HUES6 (cell line): ENCODE results near the gene B4GALNT3.

Experiments used
- H3K27ac ChIP-seq: 2 replicates; pipeline ENCODE4 v1.7.0; 2013; ENCODE audit warnings: low read depth, mild to moderate bottlenecking, low read length, inconsistent platforms
- H3K27me3 ChIP-seq: 2 replicates; pipeline ENCODE4 v1.6.1; 2013; ENCODE audit warnings: low read length; ENCODE audit not compliant: control insufficient read depth, insufficient read depth
- H3K36me3 ChIP-seq: 2 replicates; pipeline ENCODE4 v1.6.1; 2013; ENCODE audit warnings: low read length; ENCODE audit not compliant: control insufficient read depth, insufficient read depth
- H3K4me1 ChIP-seq: 2 replicates; pipeline ENCODE4 v1.6.1; 2013; ENCODE audit warnings: low read length; ENCODE audit not compliant: control insufficient read depth, insufficient read depth
- H3K4me3 ChIP-seq: 2 replicates; pipeline ENCODE4 v1.5.1; 2013; ENCODE audit warnings: low read depth, low read length
- H3K9ac ChIP-seq: one replicate; pipeline ENCODE4 v1.6.1; 2013; ENCODE audit warnings: mild to moderate bottlenecking, low read length
- H3K9me3 ChIP-seq: 2 replicates; pipeline ENCODE4 v1.6.1; 2013; ENCODE audit warnings: low read depth, low read length; ENCODE audit not compliant: control insufficient read depth, insufficient read depth

B4GALNT3 gene

DNA sequence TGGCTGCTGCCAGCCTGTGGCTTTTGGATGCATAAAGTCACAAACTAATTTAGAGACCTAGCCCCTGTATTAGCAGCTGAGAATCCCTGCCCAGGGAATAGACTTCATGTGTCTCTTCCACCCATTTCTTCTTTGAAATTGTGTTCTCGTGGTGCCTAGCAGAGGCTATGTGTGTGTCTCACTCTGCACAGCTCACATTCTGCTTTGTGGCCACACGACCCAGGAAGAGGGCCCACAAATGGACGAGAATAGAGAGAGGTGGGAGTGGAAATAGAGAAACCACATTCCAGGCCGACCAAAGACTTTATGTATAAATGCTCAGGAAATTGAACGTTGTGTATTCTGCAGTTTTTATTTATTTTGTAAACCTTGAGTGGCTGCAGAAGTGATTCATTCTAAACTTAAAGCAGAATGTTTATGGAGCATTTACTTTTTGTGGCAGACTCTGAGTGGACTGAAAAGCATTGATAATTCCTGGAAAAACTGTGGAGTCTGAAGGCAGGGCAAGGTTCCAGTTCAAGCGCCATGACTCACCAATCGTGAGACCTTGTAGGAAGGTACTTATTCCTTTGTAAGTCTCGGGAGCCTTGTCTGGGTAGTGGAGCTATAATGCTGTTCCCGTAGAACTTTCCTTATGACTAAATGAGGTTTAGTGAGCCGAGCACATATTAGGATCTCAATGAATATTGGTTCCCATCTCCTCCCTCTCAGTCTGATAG, 9.1 kb downstream of the B4GALNT3 start:
- Histone ChIP-seq H3K9me3 (no peaks in the 10 kb centered on the region), H3K4me3 (no peak overlapping the region), H3K9ac (no peak overlapping the region), H3K27me3 (no peaks in the 10 kb centered on the region), H3K36me3 (no peaks in the 10 kb centered on the region), H3K4me1 (peaks cover 11% of the 10 kb centered on the region; the same call in 1 of the 2 replicates), H3K27ac (no peak overlapping the region)

DNA sequence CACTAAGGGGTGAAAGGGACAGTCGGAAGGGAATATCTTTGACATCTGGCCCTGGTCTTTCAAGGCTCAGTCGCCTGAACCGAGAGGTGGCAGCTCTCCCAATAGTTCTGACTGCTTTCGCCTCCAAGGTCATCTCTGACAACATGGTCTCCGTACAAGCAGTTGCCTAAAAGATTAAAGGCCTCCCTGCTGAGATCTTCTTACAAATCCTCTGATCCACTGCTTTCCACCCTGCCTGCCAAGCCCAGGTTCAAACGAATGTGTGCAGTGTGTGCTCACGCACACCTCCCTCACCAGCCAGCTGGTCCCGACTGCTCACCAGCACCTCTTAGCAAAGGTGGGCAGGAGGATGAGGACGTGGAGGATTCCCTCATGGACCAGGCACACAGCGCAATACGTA, 10.4 kb downstream of the B4GALNT3 start:
- Histone ChIP-seq H3K4me3 (no peak overlapping the region), H3K9ac (no peak overlapping the region), H3K9me3 (no peaks in the 10 kb centered on the region), H3K36me3 (no peaks in the 10 kb centered on the region), H3K27ac (no peak overlapping the region), H3K27me3 (no peaks in the 10 kb centered on the region), H3K4me1 (peaks cover 19% of the 10 kb centered on the region; the same call in 1 of the 2 replicates)

DNA sequence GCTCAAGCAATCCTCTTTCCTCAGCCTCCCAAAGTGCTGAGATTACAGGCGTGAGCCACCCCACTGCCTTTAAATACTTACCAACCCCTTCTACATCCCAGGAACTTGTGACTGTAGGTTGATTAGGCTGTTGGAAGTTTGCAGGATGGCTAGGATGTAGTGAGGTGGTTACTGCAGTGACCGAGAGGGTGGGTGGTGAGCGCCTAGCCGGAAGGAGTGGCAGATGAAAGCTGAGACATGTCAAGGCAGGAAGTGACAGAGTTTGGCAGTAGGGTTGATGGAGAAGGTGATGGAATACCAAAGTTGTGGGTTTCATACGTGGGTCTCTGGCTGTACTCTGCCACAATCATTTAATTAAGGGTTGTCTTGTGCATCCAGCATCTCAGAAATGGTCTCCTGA, 13.5 kb downstream of the B4GALNT3 start:
- no peak overlapping the region for H3K4me3 ChIP-seq
- H3K9ac ChIP-seq, result no peak overlapping the region
- H3K36me3 ChIP-seq, result no peaks in the 10 kb centered on the region

DNA sequence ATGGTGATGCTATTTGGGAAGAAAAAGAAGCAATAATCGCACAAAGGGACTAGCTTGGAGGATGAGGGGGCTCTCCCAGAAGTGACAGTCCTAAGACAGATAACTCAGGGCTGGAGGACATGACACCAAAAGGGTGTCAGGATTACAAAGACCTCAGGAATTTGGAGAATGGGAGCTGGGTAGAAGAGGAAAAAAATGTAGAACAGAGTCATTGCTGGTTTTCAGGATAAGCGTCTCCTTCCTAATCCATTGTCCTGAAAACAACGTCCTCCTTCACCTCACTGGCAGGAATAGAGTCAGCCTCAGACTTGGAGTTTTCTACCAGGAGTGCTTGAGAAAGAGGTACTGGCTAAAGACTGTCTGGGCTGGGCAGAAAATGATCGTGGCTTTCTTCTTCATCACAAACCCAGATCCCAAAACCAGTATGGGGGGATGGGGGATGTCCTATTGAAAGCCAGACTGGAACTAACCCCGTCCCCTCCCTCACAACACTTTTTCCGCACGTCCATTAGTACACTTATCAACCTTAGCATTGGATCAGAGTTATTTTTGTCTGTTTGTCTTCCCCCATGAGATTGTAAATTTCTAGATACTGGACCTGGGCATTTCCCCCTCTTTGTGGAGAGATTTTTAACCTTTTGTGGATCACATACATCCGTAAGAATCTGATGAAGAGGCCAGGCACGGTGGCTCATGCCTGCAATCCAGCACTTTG, 14.3 kb downstream of the B4GALNT3 start:
- Histone ChIP-seq H3K27me3 (no peaks in the 10 kb centered on the region), H3K36me3 (no peaks in the 10 kb centered on the region), H3K4me1 (peaks cover 26% of the 10 kb centered on the region; the same call in 1 of the 2 replicates), H3K9me3 (no peaks in the 10 kb centered on the region), H3K4me3 (no peak overlapping the region), H3K27ac (no peak overlapping the region), H3K9ac (peak overlapping the region; percentile 5)

More for the DNA sequence above, 13.5 kb downstream of the B4GALNT3 start:
- Histone ChIP-seq H3K4me1 (peaks cover 26% of the 10 kb centered on the region; the same call in 1 of the 2 replicates), H3K27ac (no peak overlapping the region), H3K9me3 (no peaks in the 10 kb centered on the region), H3K27me3 (no peaks in the 10 kb centered on the region)

DNA sequence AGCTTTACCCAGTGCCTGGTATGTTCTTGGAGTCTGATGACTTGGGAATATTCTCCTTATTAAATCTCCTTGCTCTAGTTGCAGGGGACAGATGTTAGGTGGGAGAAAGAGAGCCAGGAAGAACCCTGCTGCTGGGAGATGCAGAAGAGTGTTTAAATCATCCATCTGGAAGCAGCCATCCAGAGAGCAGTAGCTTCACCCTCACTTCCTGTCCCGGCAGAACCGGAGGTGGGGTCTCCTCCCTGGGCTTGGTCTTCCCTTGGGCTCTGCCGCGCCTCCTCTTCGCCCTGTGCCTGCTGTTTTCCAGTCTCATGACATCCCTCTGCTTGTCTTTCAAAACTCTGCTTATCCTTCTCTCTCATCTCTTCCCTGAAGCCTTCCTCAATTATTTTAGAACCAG, 15.5 kb downstream of the B4GALNT3 start:
- H3K4me3 ChIP-seq, result no peak overlapping the region
- H3K4me1 ChIP-seq, result peaks cover 23% of the 10 kb centered on the region; the same call in 1 of the 2 replicates
- H3K9me3 ChIP-seq, result no peaks in the 10 kb centered on the region
- no peak overlapping the region for H3K9ac ChIP-seq
- H3K27ac ChIP-seq, result no peak overlapping the region
- no peaks in the 10 kb centered on the region for H3K27me3 ChIP-seq
- no peaks in the 10 kb centered on the region for H3K36me3 ChIP-seq

DNA sequence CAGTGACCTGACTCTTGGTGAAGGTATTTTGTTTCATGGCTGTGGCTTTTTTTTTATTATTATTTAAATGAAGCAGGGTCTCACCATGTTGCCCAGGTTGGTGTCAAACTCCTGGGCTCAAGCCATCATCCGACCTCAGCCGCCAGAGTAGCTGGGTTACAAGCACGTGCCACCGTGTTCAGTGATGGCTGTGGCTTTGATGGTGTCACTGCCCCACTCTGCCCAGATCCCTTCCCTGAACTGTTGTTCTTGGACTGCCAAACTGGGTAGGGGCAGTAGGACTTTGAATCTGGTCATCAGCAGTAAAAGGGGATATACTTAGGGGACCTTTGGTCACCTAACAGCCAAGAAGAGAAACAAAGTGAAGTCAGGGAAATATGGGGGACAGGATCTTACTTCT, 19.4 kb downstream of the B4GALNT3 start:
- peaks cover 28% of the 10 kb centered on the region; the same call in 1 of the 2 replicates for H3K4me1 ChIP-seq
- no peak overlapping the region for H3K9ac ChIP-seq
- H3K36me3 ChIP-seq, result no peaks in the 10 kb centered on the region
- H3K27me3 ChIP-seq, result no peaks in the 10 kb centered on the region
- no peak overlapping the region for H3K4me3 ChIP-seq
- H3K27ac ChIP-seq, result no peak overlapping the region
- no peaks in the 10 kb centered on the region for H3K9me3 ChIP-seq

DNA sequence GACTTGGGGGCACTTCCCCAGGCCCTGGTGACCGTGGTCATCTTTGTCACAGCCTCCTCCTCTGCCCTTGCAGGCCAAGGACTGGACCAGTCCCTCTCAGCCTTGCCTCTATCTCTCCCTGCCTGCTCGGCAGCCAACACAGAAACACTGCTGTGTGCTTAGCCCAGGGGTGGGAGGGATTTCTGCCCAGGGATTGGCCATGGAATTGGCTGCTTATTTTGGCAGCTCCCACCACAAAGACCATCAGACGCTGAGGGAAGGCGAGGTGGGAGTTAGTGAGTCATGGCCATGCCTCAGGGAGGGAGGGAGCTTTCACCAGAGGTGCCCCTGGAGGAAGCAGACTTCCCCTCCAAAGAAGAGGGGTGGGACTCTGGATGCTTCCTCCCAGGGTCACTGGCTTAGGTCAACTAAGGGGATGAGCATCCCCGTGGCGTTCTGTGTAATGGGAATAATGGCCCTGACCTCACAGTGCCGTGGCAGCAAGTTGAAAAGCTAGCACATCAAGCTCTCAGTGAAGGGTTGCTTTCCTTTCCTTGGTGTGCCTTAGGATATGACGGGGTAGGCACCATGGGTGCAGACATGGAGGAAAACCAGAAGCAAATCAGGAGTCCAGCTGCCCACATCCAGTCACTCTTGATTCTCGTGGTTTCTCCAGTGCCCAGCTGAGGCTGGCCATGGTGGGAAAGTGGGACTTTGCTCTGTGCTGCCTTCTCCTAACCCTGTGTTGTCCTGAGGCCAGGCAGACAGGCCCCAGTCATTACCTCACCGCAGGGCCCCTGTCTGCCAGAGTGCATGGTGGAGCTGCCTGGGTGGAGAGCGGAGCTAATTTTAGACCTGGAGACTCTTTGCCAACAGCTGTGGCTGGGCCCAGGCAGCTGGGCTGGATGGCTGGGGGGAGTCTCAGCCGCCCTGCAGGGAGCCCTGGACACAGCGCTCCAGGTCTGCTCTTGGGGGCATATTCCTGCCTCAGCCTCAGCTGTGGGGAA, 21.4 kb downstream of the B4GALNT3 start:
- Histone ChIP-seq H3K27ac (no peak overlapping the region), H3K9ac (no peak overlapping the region), H3K27me3 (no peaks in the 10 kb centered on the region), H3K4me1 (peaks cover 16% of the 10 kb centered on the region; the same call in 1 of the 2 replicates), H3K9me3 (no peaks in the 10 kb centered on the region), H3K36me3 (no peaks in the 10 kb centered on the region), H3K4me3 (no peak overlapping the region)

DNA sequence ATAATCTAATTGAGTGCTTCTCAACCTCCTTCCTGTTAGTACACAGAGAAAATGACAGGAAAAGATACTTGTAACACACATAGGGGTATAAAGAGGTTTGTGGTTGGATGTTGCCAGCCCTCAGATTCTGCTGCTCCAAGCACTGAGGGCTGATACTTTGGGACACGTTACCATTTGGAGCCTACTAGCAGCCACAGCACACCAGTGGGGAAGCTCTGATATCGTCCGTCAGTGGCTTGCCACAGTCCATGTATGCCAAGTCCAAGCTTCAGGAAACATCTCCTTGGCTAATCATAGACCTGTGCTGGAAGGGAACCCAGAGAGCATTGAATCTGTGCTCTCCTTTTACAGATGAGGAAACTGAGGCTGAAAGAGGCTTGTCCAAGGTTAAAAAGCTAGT, 22.3 kb downstream of the B4GALNT3 start:
- Histone ChIP-seq H3K9me3 (no peaks in the 10 kb centered on the region), H3K36me3 (no peaks in the 10 kb centered on the region), H3K4me1 (peaks cover 16% of the 10 kb centered on the region; the same call in 1 of the 2 replicates), H3K27ac (no peak overlapping the region), H3K27me3 (no peaks in the 10 kb centered on the region), H3K4me3 (no peak overlapping the region), H3K9ac (no peak overlapping the region)

DNA sequence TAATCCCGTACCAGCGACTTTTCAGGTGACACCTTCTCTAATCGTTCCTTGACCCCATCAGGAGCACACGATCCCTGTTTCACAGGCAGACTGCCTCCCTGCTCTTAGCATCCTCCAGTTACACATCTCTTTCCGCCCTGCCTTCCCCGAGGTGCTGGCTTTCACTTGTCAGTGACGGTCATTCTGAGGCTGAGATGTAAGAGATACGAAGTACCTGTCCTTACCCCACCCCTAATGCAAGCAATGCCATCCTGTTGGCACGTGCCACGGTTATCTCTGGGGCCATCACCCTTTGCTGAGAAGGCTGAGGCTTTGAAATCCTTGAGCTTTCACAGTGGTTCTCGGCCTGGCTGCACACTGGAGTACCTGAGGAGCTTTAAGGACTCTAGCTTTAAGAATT, 24.4 kb downstream of the B4GALNT3 start:
- no peaks in the 10 kb centered on the region for H3K27me3 ChIP-seq
- no peak overlapping the region for H3K27ac ChIP-seq
- no peak overlapping the region for H3K4me3 ChIP-seq
- peaks cover 2% of the 10 kb centered on the region; the same call in 1 of the 2 replicates for H3K9me3 ChIP-seq
- peaks cover 16% of the 10 kb centered on the region; the same call in 1 of the 2 replicates for H3K4me1 ChIP-seq
- no peaks in the 10 kb centered on the region for H3K36me3 ChIP-seq
- no peak overlapping the region for H3K9ac ChIP-seq

DNA sequence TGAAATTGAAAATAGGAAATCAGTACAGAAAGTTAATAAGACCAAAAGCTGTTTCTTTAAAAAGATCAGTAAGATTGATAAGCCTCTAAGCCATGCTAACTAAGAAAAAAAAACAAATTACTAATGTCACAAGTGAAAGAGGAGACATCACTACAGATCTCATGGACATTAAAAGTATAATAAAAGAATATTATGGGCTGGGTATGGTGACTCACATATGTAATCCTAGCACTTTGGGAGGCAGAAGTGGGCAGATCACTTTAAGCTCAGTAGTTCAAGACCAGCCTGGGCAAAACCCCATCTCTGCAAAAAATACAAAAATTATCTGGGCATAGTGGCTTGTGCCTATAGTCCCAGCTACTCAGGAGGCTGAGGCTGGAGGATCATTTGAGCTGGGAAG, 30.5 kb downstream of the B4GALNT3 start:
- Histone ChIP-seq H3K9ac (no peak overlapping the region), H3K27ac (no peak overlapping the region), H3K27me3 (no peaks in the 10 kb centered on the region), H3K4me1 (no peaks in the 10 kb centered on the region), H3K4me3 (no peak overlapping the region), H3K9me3 (peaks cover 31% of the 10 kb centered on the region), H3K36me3 (no peaks in the 10 kb centered on the region)
